DOHH2 (cell line): ENCODE results near the gene GUCD1.

ENCODE experiments used
- H3F3A ChIP-seq: fragments of 200-600 bp; sonication (generic), shearing (Covaris generic); 2 replicates; pipeline ENCODE4 v1.6.0; 2016; ENCODE audit warnings: antibody characterized with exemption, mild to moderate bottlenecking; ENCODE audit not compliant: control insufficient read depth, insufficient read depth
- H3K27ac ChIP-seq: fragments of 200-600 bp; sonication (generic); 2 replicates; pipeline ENCODE4 v1.5.1; 2014; ENCODE audit warnings: low read depth, mild to moderate bottlenecking, low read length, moderate library complexity
- H3K27me3 ChIP-seq: fragments of 200-600 bp; sonication (generic); 2 replicates; pipeline ENCODE4 v1.6.1; 2014; ENCODE audit warnings: mild to moderate bottlenecking, low read length, mixed read lengths; ENCODE audit not compliant: control insufficient read depth
- H3K36me3 ChIP-seq: fragments of 200-600 bp; sonication (generic); 2 replicates; pipeline ENCODE4 v1.6.1; 2014; ENCODE audit warnings: mild to moderate bottlenecking, low read length, moderate library complexity, mixed read lengths; ENCODE audit not compliant: control insufficient read depth
- H3K4me1 ChIP-seq: fragments of 200-600 bp; sonication (generic); 2 replicates; pipeline ENCODE4 v1.6.1; 2014; ENCODE audit warnings: mild to moderate bottlenecking, low read length, mixed read lengths; ENCODE audit not compliant: control insufficient read depth
- H3K4me2 ChIP-seq: fragments of 200-600 bp; sonication (generic); 2 replicates; pipeline ENCODE4 v1.6.0; 2014; ENCODE audit warnings: mild to moderate bottlenecking, low read length, moderate library complexity
- H3K4me3 ChIP-seq: fragments of 200-600 bp; sonication (generic); 2 replicates; pipeline ENCODE4 v1.5.1; 2014; ENCODE audit warnings: mild to moderate bottlenecking, low read length, mixed read lengths
- H3K79me2 ChIP-seq: fragments of 200-600 bp; sonication (generic); 2 replicates; pipeline ENCODE4 v1.6.1; 2014; ENCODE audit warnings: mild to moderate bottlenecking, low read length, mixed read lengths; ENCODE audit not compliant: control insufficient read depth
- H3K9me2 ChIP-seq: fragments of 200-600 bp; sonication (generic); replicated peaks from 2 replicates; pipeline ENCODE4 v1.6.1; 2014; ENCODE audit warnings: mild to moderate bottlenecking, low read length, mixed read lengths; ENCODE audit not compliant: control insufficient read depth
- H3K9me3 ChIP-seq: fragments of 200-600 bp; sonication (generic); 2 replicates; pipeline ENCODE4 v1.6.1; 2014; ENCODE audit warnings: antibody characterized with exemption, low read length, mixed read lengths; ENCODE audit not compliant: control insufficient read depth, insufficient read depth
- H4K20me1 ChIP-seq: fragments of 200-600 bp; sonication (generic); 2 replicates; pipeline ENCODE4 v1.6.0; 2014; ENCODE audit warnings: low read depth, mild to moderate bottlenecking, antibody characterized with exemption, low read length, moderate library complexity; ENCODE audit not compliant: control insufficient read depth, insufficient read depth
- CTCF ChIP-seq: fragments of 200-600 bp; sonication (generic); IDR thresholded peaks from one replicate; pipeline ENCODE4 v1.5.1; 2014; ENCODE audit warnings: antibody characterized with exemption, mild to moderate bottlenecking, low read depth, low read length; ENCODE audit not compliant: poor library complexity, severe bottlenecking
- EZH2phosphoT487 ChIP-seq: fragments of 200-600 bp; sonication (generic); IDR thresholded peaks from 2 replicates; pipeline ENCODE4 v1.6.1; 2017; ENCODE audit warnings: borderline replicate concordance, mild to moderate bottlenecking, antibody characterized with exemption, low read length, moderate library complexity, mixed read lengths

Gene GUCD1

GRCh38 chr22:24571266-24571665, 16.3 kb upstream of the GUCD1 start:
- Histone ChIP-seq H3K4me3 (no peak overlapping the region), H3K9me3 (no peaks in the 10 kb centered on the region), H3K27me3 (no peaks in the 10 kb centered on the region), H3K4me2 (no peak overlapping the region), H3K79me2 (peaks cover 28% of the 10 kb centered on the region), H4K20me1 (peaks cover 4% of the 10 kb centered on the region; the same call in 1 of the 2 replicates), H3K27ac (no peak overlapping the region), H3K36me3 (peaks cover 81% of the 10 kb centered on the region), H3F3A (peaks cover 6% of the 10 kb centered on the region), H3K9me2 (no peaks in the 10 kb centered on the region), H3K4me1 (no peaks in the 10 kb centered on the region)
- TF ChIP-seq EZH2phosphoT487 (no peak), CTCF (no peak)

- Histone ChIP-seq H3K4me2 (no peak overlapping the region), H3K79me2 (peaks cover 64% of the 10 kb centered on the region), H4K20me1 (peaks cover 17% of the 10 kb centered on the region)
These were observed 12.7 kb upstream of the GUCD1 start for GRCh38 chr22:24567668-24568067.

GRCh38 chr22:24566899-24567511, 12.1 kb upstream of the GUCD1 start:
- peaks cover 17% of the 10 kb centered on the region for H4K20me1 ChIP-seq
- H3K4me3 ChIP-seq: no peak overlapping the region
- peaks cover 85% of the 10 kb centered on the region for H3K36me3 ChIP-seq

More at GRCh38 chr22:24567668-24568067, 12.7 kb upstream of the GUCD1 start:
- H3K4me1 ChIP-seq: no peaks in the 10 kb centered on the region
- TF ChIP-seq CTCF: no peak
- TF ChIP-seq EZH2phosphoT487: no peak
- H3K4me3 ChIP-seq: no peak overlapping the region
- peaks cover 88% of the 10 kb centered on the region for H3K36me3 ChIP-seq
- H3K27me3 ChIP-seq: no peaks in the 10 kb centered on the region
- H3K9me2 ChIP-seq: no peaks in the 10 kb centered on the region
- H3K27ac ChIP-seq: no peak overlapping the region
- H3K9me3 ChIP-seq: no peaks in the 10 kb centered on the region
- H3F3A ChIP-seq: no peaks in the 10 kb centered on the region

More at GRCh38 chr22:24566899-24567511, 12.1 kb upstream of the GUCD1 start:
- Histone ChIP-seq H3K27ac (no peak overlapping the region), H3K9me3 (no peaks in the 10 kb centered on the region), H3K4me2 (no peak overlapping the region), H3K79me2 (peaks cover 70% of the 10 kb centered on the region), H3K27me3 (no peaks in the 10 kb centered on the region), H3F3A (no peaks in the 10 kb centered on the region), H3K4me1 (no peaks in the 10 kb centered on the region; the same call in 1 of the 2 replicates), H3K9me2 (no peaks in the 10 kb centered on the region)
- no peak for TF ChIP-seq EZH2phosphoT487
- no peak for TF ChIP-seq CTCF
